ENCODE data around the gene TNS1. TPM values are rescaled to one million over a fixed set of nuclear protein-coding genes. Genes with fewer than 3 reads are reported as not detected.
A peak's percentile ranks its signal among the peaks of the same experiment; 100 is the strongest.

Gene TNS1
- total RNA-seq, 6 experiments from 2014 or later, result 113 to 139 (median 126) TPM

DNA sequence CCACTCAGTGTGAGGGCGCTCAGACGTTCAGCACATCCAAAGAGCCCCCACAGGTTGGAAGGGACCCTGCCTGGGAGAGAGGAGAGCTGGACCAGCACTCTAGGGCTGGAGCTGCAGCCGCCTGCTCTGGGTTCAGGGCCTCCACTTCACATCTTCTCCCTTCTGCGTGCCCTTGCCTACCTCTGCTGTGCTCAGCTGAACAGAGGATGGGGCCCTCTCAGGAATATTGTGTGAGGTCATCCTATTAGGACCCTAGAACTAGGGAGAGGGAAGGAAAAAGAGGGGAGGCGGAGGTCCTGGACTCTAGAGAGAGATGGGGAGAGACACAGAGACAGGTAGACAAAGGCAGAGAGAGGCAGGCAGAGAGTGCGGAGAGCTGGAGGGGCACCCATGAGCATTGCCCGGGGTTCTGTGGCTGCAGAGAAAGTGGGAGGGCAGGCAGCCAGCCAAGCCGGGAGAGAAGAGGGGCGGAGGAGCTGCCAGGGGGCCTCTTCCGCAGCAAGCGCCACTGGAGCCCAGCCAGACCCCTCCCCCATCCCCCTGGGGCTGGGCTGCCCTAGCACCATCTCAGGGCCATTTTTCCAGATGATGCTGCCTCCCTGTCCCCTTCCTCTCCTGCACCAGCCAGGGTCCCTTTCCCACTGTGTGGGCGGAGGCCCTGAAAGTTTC lies 8.3 kb upstream of the TNS1 start:
- Mint-ChIP-seq H3K4me1 (ENCODE audit: low read depth) (peaks cover 44% of the 10 kb centered on the region), H3K4me3 (peak overlapping the region; percentile 84), H3K27me3 (ENCODE audit: insufficient read depth) (peaks cover 3% of the 10 kb centered on the region), H3K9me3 (no peaks in the 10 kb centered on the region), H3K27ac (no peak overlapping the region), H3K36me3 (ENCODE audit: low read depth) (no peaks in the 10 kb centered on the region)
- TF ChIP-seq, protein P1, sequence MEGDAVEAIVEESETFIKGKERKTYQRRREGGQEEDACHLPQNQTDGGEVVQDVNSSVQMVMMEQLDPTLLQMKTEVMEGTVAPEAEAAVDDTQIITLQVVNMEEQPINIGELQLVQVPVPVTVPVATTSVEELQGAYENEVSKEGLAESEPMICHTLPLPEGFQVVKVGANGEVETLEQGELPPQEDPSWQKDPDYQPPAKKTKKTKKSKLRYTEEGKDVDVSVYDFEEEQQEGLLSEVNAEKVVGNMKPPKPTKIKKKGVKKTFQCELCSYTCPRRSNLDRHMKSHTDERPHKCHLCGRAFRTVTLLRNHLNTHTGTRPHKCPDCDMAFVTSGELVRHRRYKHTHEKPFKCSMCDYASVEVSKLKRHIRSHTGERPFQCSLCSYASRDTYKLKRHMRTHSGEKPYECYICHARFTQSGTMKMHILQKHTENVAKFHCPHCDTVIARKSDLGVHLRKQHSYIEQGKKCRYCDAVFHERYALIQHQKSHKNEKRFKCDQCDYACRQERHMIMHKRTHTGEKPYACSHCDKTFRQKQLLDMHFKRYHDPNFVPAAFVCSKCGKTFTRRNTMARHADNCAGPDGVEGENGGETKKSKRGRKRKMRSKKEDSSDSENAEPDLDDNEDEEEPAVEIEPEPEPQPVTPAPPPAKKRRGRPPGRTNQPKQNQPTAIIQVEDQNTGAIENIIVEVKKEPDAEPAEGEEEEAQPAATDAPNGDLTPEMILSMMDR (IDR thresholded peaks at IDR 0.05), result no peak
- DNase-seq, result no peak

DNA sequence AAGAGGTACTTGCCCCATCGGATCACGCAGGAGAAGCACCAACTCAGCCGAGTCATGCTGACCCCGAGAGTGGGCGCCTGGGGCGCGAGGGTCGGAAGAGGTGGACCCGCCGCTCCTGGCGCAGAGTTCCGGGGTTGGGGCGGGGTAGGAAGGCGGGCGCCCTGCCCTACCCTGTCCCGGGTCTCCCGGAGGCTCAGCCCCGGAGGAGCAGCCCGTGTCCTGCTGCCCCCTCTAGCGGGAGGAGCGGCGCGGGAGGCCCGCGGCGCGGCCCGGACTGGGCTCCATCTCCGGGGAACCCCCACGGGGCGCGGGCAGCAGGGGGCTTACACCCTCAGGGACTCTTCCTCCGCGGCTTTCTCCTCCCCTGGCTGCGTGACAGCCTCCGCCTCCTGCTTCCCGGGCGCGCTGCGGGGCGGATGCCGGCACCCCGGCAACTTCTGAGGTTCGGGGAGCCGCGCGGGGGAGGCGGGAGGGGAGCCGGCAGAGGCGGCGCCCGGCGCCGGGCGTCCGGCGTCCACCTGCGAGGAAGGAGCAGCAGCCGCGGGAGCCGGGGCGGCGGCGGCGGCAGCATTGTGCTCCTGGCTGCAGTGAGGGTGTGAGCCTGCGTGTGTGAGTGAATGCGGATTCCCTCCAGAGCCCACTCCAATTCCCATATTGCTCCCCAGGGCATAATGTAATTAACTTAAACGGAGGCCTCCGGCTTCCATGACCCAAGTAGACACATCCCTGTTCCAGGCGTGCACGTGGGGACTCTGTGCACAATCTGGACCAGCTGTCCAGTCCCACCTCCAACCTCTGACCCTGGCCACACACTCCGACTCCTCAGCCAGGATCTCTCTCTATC lies 7.6 kb upstream of the TNS1 start:
- H3K36me3 Mint-ChIP-seq (ENCODE audit: low read depth), result no peaks in the 10 kb centered on the region
- H3K27me3 Mint-ChIP-seq (ENCODE audit: insufficient read depth), result peaks cover 3% of the 10 kb centered on the region
- H3K4me1 Mint-ChIP-seq (ENCODE audit: low read depth), result peaks cover 51% of the 10 kb centered on the region
- H3K27ac Mint-ChIP-seq, result no peak overlapping the region
- DNase-seq, result peak; percentile 33
- TF ChIP-seq, protein P1 (IDR thresholded peaks at IDR 0.05), result peak; percentile 87
- H3K9me3 Mint-ChIP-seq, result no peaks in the 10 kb centered on the region
- peak overlapping the region; percentile 87 for H3K4me3 Mint-ChIP-seq

- TF ChIP-seq, protein P1 (IDR thresholded peaks at IDR 0.05), result no peak
- Mint-ChIP-seq H3K4me1 (ENCODE audit: low read depth) (peaks cover 57% of the 10 kb centered on the region), H3K27ac (peak overlapping the region; percentile 69), H3K36me3 (ENCODE audit: low read depth) (no peaks in the 10 kb centered on the region), H3K4me3 (peak overlapping the region; percentile 87), H3K9me3 (no peaks in the 10 kb centered on the region), H3K27me3 (ENCODE audit: insufficient read depth) (peaks cover 5% of the 10 kb centered on the region)
- DNase-seq, result no peak
Observed at GRCh38 chr2:218009765-218010139, 7.0 kb upstream of the TNS1 start.

DNA sequence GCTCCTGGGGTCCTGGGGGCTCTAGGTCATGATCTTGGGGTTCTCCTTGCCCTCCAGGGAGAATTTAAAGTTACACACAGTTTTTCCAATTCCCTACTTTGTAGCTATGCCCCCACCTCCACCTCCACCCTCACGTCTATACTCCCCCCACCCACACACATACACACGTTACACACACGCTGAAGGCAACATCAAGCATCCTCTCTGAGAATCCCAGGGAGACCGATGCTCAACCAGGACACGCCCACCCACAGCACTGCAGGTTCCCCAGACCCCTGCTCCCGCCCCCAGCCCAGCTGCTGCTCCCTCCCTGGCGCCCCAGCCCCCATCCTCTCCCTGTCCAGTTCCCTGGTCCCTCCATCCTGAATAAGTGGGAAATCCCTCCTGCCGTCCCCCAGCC lies 6.4 kb upstream of the TNS1 start:
- Mint-ChIP-seq H3K4me3 (peak overlapping the region; percentile 87), H3K27ac (peak overlapping the region; percentile 69), H3K27me3 (ENCODE audit: insufficient read depth) (peaks cover 5% of the 10 kb centered on the region), H3K4me1 (ENCODE audit: low read depth) (peaks cover 63% of the 10 kb centered on the region), H3K9me3 (no peaks in the 10 kb centered on the region), H3K36me3 (ENCODE audit: low read depth) (no peaks in the 10 kb centered on the region)
- TF ChIP-seq, protein P1 (IDR thresholded peaks at IDR 0.05), result no peak
- DNase-seq, result no peak

DNA sequence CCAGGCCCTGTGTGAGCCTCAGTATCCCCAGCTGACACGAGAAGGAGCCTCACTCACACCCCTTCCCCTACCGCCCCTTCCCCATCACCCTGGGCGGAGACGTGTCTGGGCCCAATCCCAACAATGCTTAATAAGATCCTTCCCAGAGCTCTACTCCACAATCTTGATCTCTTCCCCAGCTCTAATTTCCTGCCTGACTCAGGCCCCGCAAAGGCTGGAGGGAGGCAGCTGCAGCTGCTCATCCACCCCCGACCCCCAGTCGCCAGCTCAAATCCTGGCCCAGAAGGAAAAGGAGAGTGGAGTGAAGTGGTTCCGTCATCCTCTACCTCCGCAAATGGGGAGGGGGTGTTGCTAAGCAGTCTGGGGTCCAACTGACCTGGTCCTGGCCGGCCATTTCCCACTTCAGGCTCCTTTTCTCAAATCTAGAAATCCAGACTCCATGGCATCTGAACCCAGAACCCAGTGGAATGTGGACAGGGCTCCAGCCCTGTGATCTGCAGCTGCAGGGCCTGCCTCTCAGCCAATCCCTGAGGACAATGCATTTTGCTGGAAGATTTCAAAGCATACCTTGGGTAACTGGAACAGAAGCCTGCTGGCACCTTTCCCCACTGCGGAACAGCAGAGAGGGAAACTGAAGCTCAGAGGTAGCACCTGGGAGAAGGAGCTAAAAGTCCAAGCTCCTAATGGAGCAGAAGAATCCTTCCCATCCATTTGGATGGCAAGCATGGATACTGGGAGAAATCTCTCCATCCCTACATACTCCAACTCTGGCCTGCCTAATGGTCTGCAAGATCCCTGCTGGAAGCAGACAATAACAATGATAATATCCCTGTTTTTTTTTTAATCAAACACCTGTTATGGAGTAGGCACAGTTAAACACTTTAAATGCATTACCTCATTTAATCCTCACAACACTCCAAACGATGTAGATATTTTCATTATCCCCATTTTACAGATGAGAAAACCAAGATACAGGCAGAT lies 5.6 kb upstream of the TNS1 start:
- Mint-ChIP-seq H3K27me3 (ENCODE audit: insufficient read depth) (peaks cover 1% of the 10 kb centered on the region; the same call in 1 of the 2 replicates), H3K4me3 (peak overlapping the region; percentile 53), H3K27ac (peak overlapping the region; percentile 87), H3K36me3 (ENCODE audit: low read depth) (no peaks in the 10 kb centered on the region), H3K4me1 (ENCODE audit: low read depth) (peaks cover 71% of the 10 kb centered on the region), H3K9me3 (no peaks in the 10 kb centered on the region)
- DNase-seq, result peak; percentile 46
- TF ChIP-seq, protein P1 (IDR thresholded peaks at IDR 0.05), result no peak

Data from HFFc6 (cell line).